Measurements from ENCODE around the gene PTRH1. TPM values are rescaled to one million over a fixed set of nuclear protein-coding genes. Genes with fewer than 3 reads are reported as not detected.

Gene PTRH1
- total and polyA plus RNA-seq, 10 of the 15 experiments (the other 5 are each of a cell fraction or from before 2014, with no cell fraction given), result 0.69 to 38.4 (median 10.2) TPM

DNA sequence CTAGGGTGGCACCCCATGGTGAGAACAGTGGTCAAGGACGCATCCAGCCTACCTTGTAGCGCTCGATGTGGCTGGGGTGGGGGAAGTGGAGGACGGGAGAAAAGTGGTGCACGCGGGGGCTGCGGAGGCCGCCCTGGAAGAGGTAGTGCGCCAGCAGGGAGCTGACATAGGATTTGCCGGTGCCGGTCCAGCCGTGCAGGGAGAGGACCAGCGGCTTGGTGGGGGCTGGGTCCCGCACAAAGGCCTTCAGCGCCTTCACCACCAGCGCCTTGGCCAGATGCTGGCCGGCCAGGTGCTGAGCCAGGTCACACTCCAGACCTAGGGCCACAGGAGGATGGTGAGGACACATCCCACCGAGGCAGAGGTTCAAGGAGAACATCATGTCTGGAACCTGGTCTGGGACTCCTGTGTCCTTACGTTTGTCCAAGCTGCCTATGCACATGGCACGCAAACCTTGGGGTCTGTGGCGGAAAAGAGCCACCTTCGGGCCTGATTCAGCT, 18.8 kb upstream of the PTRH1 start (continued):
- TF ChIP-seq, protein P1, sequence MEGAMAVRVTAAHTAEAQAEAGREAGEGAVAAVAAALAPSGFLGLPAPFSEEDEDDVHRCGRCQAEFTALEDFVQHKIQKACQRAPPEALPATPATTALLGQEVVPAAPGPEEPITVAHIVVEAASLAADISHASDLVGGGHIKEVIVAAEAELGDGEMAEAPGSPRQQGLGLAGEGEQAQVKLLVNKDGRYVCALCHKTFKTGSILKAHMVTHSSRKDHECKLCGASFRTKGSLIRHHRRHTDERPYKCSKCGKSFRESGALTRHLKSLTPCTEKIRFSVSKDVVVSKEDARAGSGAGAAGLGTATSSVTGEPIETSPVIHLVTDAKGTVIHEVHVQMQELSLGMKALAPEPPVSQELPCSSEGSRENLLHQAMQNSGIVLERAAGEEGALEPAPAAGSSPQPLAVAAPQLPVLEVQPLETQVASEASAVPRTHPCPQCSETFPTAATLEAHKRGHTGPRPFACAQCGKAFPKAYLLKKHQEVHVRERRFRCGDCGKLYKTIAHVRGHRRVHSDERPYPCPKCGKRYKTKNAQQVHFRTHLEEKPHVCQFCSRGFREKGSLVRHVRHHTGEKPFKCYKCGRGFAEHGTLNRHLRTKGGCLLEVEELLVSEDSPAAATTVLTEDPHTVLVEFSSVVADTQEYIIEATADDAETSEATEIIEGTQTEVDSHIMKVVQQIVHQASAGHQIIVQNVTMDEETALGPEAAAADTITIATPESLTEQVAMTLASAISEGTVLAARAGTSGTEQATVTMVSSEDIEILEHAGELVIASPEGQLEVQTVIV (IDR thresholded peaks at IDR 0.05; ENCODE audit: borderline replicate concordance, partially characterized antibody), result no peak
- no peak for TF ChIP-seq MYB (IDR thresholded peaks at IDR 0.05; ENCODE audit: borderline replicate concordance, low read depth, low read length)
- TF ChIP-seq YBX1 (IDR thresholded peaks at IDR 0.05), result no peak
- TF ChIP-seq HDGF (IDR thresholded peaks at IDR 0.05), result 0 out of 2 replicates have a peak, but pooled peaks have one; percentile 54
- TF ChIP-seq, protein P2, sequence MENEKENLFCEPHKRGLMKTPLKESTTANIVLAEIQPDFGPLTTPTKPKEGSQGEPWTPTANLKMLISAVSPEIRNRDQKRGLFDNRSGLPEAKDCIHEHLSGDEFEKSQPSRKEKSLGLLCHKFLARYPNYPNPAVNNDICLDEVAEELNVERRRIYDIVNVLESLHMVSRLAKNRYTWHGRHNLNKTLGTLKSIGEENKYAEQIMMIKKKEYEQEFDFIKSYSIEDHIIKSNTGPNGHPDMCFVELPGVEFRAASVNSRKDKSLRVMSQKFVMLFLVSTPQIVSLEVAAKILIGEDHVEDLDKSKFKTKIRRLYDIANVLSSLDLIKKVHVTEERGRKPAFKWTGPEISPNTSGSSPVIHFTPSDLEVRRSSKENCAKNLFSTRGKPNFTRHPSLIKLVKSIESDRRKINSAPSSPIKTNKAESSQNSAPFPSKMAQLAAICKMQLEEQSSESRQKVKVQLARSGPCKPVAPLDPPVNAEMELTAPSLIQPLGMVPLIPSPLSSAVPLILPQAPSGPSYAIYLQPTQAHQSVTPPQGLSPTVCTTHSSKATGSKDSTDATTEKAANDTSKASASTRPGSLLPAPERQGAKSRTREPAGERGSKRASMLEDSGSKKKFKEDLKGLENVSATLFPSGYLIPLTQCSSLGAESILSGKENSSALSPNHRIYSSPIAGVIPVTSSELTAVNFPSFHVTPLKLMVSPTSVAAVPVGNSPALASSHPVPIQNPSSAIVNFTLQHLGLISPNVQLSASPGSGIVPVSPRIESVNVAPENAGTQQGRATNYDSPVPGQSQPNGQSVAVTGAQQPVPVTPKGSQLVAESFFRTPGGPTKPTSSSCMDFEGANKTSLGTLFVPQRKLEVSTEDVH (IDR thresholded peaks at IDR 0.05; ENCODE audit: low read depth, partially characterized antibody), result no peak
- TF ChIP-seq MTA2 (IDR thresholded peaks at IDR 0.05; ENCODE audit: low read depth), result 0 out of 2 replicates have a peak, but pooled peaks have one; percentile 21

Measured in GM12878 (cell line).